OCI-LY1 (cell line): ENCODE results near the gene NAV3.

ENCODE experiments used
- EZH2 ChIP-seq: fragments of 200-600 bp; sonication (generic), shearing (Covaris generic); IDR thresholded peaks from 2 replicates; pipeline ENCODE4 v1.8.0; 2017; ENCODE audit warnings: borderline replicate concordance, mixed run types, mild to moderate bottlenecking, antibody characterized with exemption, low read length, moderate library complexity, mixed read lengths
- TF ChIP-seq, protein P1 (sequence below): fragments of 200-600 bp; sonication (generic), shearing (Covaris generic); IDR thresholded peaks from 2 replicates; pipeline ENCODE4 v1.5.1; 2017; ENCODE audit warnings: mild to moderate bottlenecking, antibody characterized with exemption, low read length, moderate library complexity, mixed read lengths

- TF ChIP-seq, protein P1, sequence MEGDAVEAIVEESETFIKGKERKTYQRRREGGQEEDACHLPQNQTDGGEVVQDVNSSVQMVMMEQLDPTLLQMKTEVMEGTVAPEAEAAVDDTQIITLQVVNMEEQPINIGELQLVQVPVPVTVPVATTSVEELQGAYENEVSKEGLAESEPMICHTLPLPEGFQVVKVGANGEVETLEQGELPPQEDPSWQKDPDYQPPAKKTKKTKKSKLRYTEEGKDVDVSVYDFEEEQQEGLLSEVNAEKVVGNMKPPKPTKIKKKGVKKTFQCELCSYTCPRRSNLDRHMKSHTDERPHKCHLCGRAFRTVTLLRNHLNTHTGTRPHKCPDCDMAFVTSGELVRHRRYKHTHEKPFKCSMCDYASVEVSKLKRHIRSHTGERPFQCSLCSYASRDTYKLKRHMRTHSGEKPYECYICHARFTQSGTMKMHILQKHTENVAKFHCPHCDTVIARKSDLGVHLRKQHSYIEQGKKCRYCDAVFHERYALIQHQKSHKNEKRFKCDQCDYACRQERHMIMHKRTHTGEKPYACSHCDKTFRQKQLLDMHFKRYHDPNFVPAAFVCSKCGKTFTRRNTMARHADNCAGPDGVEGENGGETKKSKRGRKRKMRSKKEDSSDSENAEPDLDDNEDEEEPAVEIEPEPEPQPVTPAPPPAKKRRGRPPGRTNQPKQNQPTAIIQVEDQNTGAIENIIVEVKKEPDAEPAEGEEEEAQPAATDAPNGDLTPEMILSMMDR: no peak
- no peak for TF ChIP-seq EZH2
These were observed 379.3 kb downstream of the NAV3 start for GRCh38 chr12:78209846-78210505.
